Measurements from ENCODE around the gene UMAD1. TPM values are rescaled to one million over a fixed set of nuclear protein-coding genes. Genes with fewer than 3 reads are reported as not detected.

The UMAD1 gene
- total RNA-seq, 1 donor from 2014 or later = 9.3 TPM

GRCh38 chr7:7737674-7738073, 97.1 kb downstream of the UMAD1 start:
- no peaks in the 10 kb centered on the region for H3K27me3 Mint-ChIP-seq (ENCODE audit: low read depth, unreplicated experiment)
- FAIRE-seq = no peak
- no peak overlapping the region for H3K27ac ChIP-seq (ENCODE audit: low read depth, low read length)
- TF ChIP-seq EZH2 (IDR thresholded peaks at IDR 0.05; ENCODE audit: insufficient read depth, low read length) (no peak), CTCF (IDR thresholded peaks at IDR 0.05; ENCODE audit: insufficient read depth, low read depth, low read length) (no peak)
- H3K4me3 Mint-ChIP-seq (ENCODE audit: unreplicated experiment) = no peak overlapping the region
- H3K27me3 ChIP-seq (ENCODE audit: insufficient read depth, low read length) = no peaks in the 10 kb centered on the region
- no peaks in the 10 kb centered on the region for H3K36me3 Mint-ChIP-seq (ENCODE audit: low read depth, unreplicated experiment)
- no peaks in the 10 kb centered on the region for H3K36me3 ChIP-seq (ENCODE audit: insufficient read depth, low read length)
- peaks cover 18% of the 10 kb centered on the region for H3K4me1 Mint-ChIP-seq (ENCODE audit: low read depth, unreplicated experiment)
- H3K4me2 ChIP-seq (ENCODE audit: low read length) = no peak overlapping the region
- no peak for DNase-seq (ENCODE audit: low read depth)
- no peak overlapping the region for H3K4me3 ChIP-seq (ENCODE audit: insufficient read depth, low read depth, low read length)
- H3K9me3 ChIP-seq (ENCODE audit: insufficient read depth, low read depth, low read length) = no peaks in the 10 kb centered on the region
- no peak overlapping the region for H3K9ac ChIP-seq (ENCODE audit: low read length)
- H3K9me3 Mint-ChIP-seq (ENCODE audit: unreplicated experiment) = no peaks in the 10 kb centered on the region
- no peaks in the 10 kb centered on the region for H3K4me1 ChIP-seq (ENCODE audit: insufficient read depth, low read length)
- no peaks in the 10 kb centered on the region for H3K79me2 ChIP-seq (ENCODE audit: insufficient read depth, low read length)
- no peak overlapping the region for H2AFZ ChIP-seq (ENCODE audit: low read depth, low read length)
- H3K27ac Mint-ChIP-seq (ENCODE audit: unreplicated experiment) = no peak overlapping the region
- no peaks in the 10 kb centered on the region for H4K20me1 ChIP-seq (ENCODE audit: insufficient read depth, low read length)

GRCh38 chr7:7738177-7738576, 97.6 kb downstream of the UMAD1 start:
- Mint-ChIP-seq H3K9me3 (ENCODE audit: unreplicated experiment) (no peaks in the 10 kb centered on the region), H3K4me3 (ENCODE audit: unreplicated experiment) (no peak overlapping the region), H3K27me3 (ENCODE audit: low read depth, unreplicated experiment) (no peaks in the 10 kb centered on the region), H3K27ac (ENCODE audit: unreplicated experiment) (no peak overlapping the region), H3K36me3 (ENCODE audit: low read depth, unreplicated experiment) (no peaks in the 10 kb centered on the region), H3K4me1 (ENCODE audit: low read depth, unreplicated experiment) (peaks cover 16% of the 10 kb centered on the region)
- FAIRE-seq (no peak), DNase-seq (ENCODE audit: low read depth) (no peak)
- H3K27ac ChIP-seq (ENCODE audit: low read depth, low read length) = no peak overlapping the region
- no peaks in the 10 kb centered on the region for H3K4me1 ChIP-seq (ENCODE audit: insufficient read depth, low read length)
- H3K9me3 ChIP-seq (ENCODE audit: insufficient read depth, low read depth, low read length) = no peaks in the 10 kb centered on the region
- H3K4me3 ChIP-seq (ENCODE audit: insufficient read depth, low read depth, low read length) = no peak overlapping the region
- no peak for TF ChIP-seq EZH2 (IDR thresholded peaks at IDR 0.05; ENCODE audit: insufficient read depth, low read length)
- no peak for TF ChIP-seq CTCF (IDR thresholded peaks at IDR 0.05; ENCODE audit: insufficient read depth, low read depth, low read length)
- H2AFZ ChIP-seq (ENCODE audit: low read depth, low read length) = no peak overlapping the region
- H3K36me3 ChIP-seq (ENCODE audit: insufficient read depth, low read length) = no peaks in the 10 kb centered on the region
- no peak overlapping the region for H3K9ac ChIP-seq (ENCODE audit: low read length)
- no peaks in the 10 kb centered on the region for H3K27me3 ChIP-seq (ENCODE audit: insufficient read depth, low read length)
- H4K20me1 ChIP-seq (ENCODE audit: insufficient read depth, low read length) = no peaks in the 10 kb centered on the region
- no peak overlapping the region for H3K4me2 ChIP-seq (ENCODE audit: low read length)
- no peaks in the 10 kb centered on the region for H3K79me2 ChIP-seq (ENCODE audit: insufficient read depth, low read length)

GRCh38 chr7:7738622-7739021, 98.1 kb downstream of the UMAD1 start:
- H3K9me3 ChIP-seq (ENCODE audit: insufficient read depth, low read depth, low read length) = no peaks in the 10 kb centered on the region
- no peak for DNase-seq (ENCODE audit: low read depth)
- TF ChIP-seq EZH2 (IDR thresholded peaks at IDR 0.05; ENCODE audit: insufficient read depth, low read length) (no peak), CTCF (IDR thresholded peaks at IDR 0.05; ENCODE audit: insufficient read depth, low read depth, low read length) (no peak)
- no peaks in the 10 kb centered on the region for H3K79me2 ChIP-seq (ENCODE audit: insufficient read depth, low read length)
- H3K4me3 ChIP-seq (ENCODE audit: insufficient read depth, low read depth, low read length) = no peak overlapping the region
- H3K36me3 ChIP-seq (ENCODE audit: insufficient read depth, low read length) = no peaks in the 10 kb centered on the region
- Mint-ChIP-seq H3K27ac (ENCODE audit: unreplicated experiment) (no peak overlapping the region), H3K36me3 (ENCODE audit: low read depth, unreplicated experiment) (no peaks in the 10 kb centered on the region), H3K27me3 (ENCODE audit: low read depth, unreplicated experiment) (no peaks in the 10 kb centered on the region), H3K4me1 (ENCODE audit: low read depth, unreplicated experiment) (peaks cover 16% of the 10 kb centered on the region), H3K9me3 (ENCODE audit: unreplicated experiment) (no peaks in the 10 kb centered on the region), H3K4me3 (ENCODE audit: unreplicated experiment) (no peak overlapping the region)
- no peak overlapping the region for H2AFZ ChIP-seq (ENCODE audit: low read depth, low read length)
- H4K20me1 ChIP-seq (ENCODE audit: insufficient read depth, low read length) = no peaks in the 10 kb centered on the region
- no peak overlapping the region for H3K9ac ChIP-seq (ENCODE audit: low read length)
- no peaks in the 10 kb centered on the region for H3K4me1 ChIP-seq (ENCODE audit: insufficient read depth, low read length)
- no peaks in the 10 kb centered on the region for H3K27me3 ChIP-seq (ENCODE audit: insufficient read depth, low read length)
- H3K4me2 ChIP-seq (ENCODE audit: low read length) = no peak overlapping the region
- no peak overlapping the region for H3K27ac ChIP-seq (ENCODE audit: low read depth, low read length)
- no peak for FAIRE-seq
